GM19099 (cell line): Measurements from ENCODE around the gene KLK10.

ENCODE experiments used
- POLR2A ChIP-seq: IDR thresholded peaks from 3 replicates; pipeline ENCODE4 v1.6.1; 2011; ENCODE audit warnings: low read depth; ENCODE audit not compliant: insufficient read length; ENCODE audit errors: extremely low read depth

The KLK10 gene

GRCh38 chr19:51031220-51031879 lies 11.8 kb upstream of the KLK10 start:
- TF ChIP-seq POLR2A = no peak

- TF ChIP-seq POLR2A = no peak
Observed at GRCh38 chr19:51030631-51031030, 11.1 kb upstream of the KLK10 start.

- no peak for TF ChIP-seq POLR2A
Observed at GRCh38 chr19:51029718-51030117, 10.2 kb upstream of the KLK10 start.

GRCh38 chr19:51027873-51028272 lies 8.4 kb upstream of the KLK10 start:
- no peak for TF ChIP-seq POLR2A

- TF ChIP-seq POLR2A = no peak
Observed at GRCh38 chr19:51027126-51027806, 7.8 kb upstream of the KLK10 start.

- TF ChIP-seq POLR2A = no peak
Observed at GRCh38 chr19:51026554-51026831, 7.0 kb upstream of the KLK10 start, which contains the start of gene KLK11. Gene KLK11 (minus strand): TSS chr19:51026616. CDS start chr19:51025631, 985 bp downstream.

GRCh38 chr19:51025809-51026553 lies 6.5 kb upstream of the KLK10 start:
- no peak for TF ChIP-seq POLR2A

- TF ChIP-seq POLR2A = no peak
Observed at GRCh38 chr19:51025401-51025800, 5.9 kb upstream of the KLK10 start.

- TF ChIP-seq POLR2A = no peak
Observed at GRCh38 chr19:51024924-51025323, 5.4 kb upstream of the KLK10 start.

- no peak for TF ChIP-seq POLR2A
Observed at GRCh38 chr19:51023946-51024345, 4.4 kb upstream of the KLK10 start.

- TF ChIP-seq POLR2A = no peak
Observed at GRCh38 chr19:51022526-51022925, 3.0 kb upstream of the KLK10 start.

GRCh38 chr19:51020988-51021651 lies 1.6 kb upstream of the KLK10 start:
- TF ChIP-seq POLR2A = no peak

- TF ChIP-seq POLR2A = no peak
Observed at GRCh38 chr19:51018745-51019543, 565 bp downstream of the KLK10 start.

GRCh38 chr19:51016798-51017683 lies 2.5 kb downstream of the KLK10 start:
- TF ChIP-seq POLR2A = no peak

- no peak for TF ChIP-seq POLR2A
Observed at GRCh38 chr19:51015691-51016267, 3.7 kb downstream of the KLK10 start.
